Fibroblast of lung (primary cell): ENCODE results near the gene CD320.

ENCODE experiments used
- CTCF ChIP-seq, 2 donors: IDR thresholded peaks in 1 of 2; conservative IDR thresholded peaks in 1 of 2; 1 replicate in 1 of 2; 2 replicates in 1 of 2; pipeline ENCODE4 v1.5.1; 2011 to 2012; ENCODE audit warnings: low read length in 2 of 2, control low read depth in 1 of 2, inconsistent platforms in 1 of 2, low read depth in 1 of 2, mild to moderate bottlenecking in 1 of 2
- EZH2 ChIP-seq: IDR thresholded peaks from 2 replicates; pipeline ENCODE4 v1.5.1; 2012; ENCODE audit warnings: low read length, control low read depth, mild to moderate bottlenecking; ENCODE audit errors: missing control alignments

DNA sequence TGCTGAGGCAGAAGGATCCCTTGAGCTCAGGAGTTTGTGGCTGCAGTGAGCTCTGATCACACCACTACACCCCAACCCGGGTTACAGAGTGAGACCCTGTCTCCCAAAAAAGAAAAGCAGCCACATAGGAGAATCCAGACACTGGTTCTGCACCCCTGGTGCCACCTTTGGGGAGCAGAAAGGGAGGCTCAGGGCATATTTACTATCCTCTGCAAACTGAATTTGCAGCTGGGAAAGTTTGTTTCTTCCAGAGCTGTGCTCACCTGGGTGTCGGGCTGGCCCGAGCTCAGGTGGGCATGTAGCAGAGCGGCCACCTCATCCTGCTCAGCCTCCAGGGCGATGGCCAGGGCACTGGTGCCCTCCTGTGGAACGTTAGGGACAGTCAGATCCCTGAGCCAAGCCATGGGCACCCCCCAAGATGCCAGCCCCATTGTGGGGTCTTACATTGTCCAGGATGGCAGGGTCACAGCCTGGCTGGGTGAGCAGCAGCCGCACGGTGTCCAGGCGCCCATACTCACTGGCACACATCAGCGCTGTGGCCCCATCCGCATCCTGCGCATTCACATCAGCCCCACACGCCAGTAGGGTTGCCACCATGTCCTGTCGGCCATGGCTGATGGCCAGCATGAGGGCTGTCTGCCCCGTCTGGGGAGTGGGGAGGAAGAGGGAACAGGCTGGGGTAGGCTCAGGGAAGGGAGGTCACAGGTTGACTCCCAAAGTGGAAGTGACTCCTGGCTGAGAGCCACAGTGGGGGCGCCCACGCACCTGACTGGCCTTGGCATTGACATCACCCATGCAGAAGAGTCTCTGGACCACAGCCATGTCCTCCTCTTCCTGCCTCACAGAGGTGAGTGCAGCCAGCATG lies 16.3 kb upstream of the CD320 start:
- TF ChIP-seq CTCF (conservative IDR thresholded peaks at IDR 0.05 in 1 of 2, IDR thresholded peaks at IDR 0.05 in 1 of 2; ENCODE audit: low read depth in 1 of 2, low read length in 2 of 2) (no peak), EZH2 (no peak)
